Stimulated activated CD4-positive, alpha-beta T cell treated with anti-CD3 and anti-CD28 coated beads, Interleukin-15, amount 100 ng/mL, for 1 hour (primary cell): ENCODE data around the gene SLC5A3.

Source experiments
- DNase-seq, 2 donors: peaks; one replicate each; pipeline ENCODE4 v3.0.0-alpha.2; 2020; ENCODE audit warnings: low read depth in 1 of 2, low spot score in 1 of 2

The SLC5A3 gene

GRCh38 chr21:34073032-34073748 is at the start of gene SLC5A3, which contains the start of gene MRPS6:
Gene SLC5A3 (plus strand): TSS chr21:34073578. CDS start chr21:34095199, 21,621 bp downstream.
Gene MRPS6 (plus strand): TSS chr21:34073578. CDS start chr21:34073701, 123 bp downstream.
- DNase-seq = peak; percentile 54 to 65

GRCh38 chr21:34023691-34024373 is 49.5 kb upstream of the SLC5A3 start:
- no peak for DNase-seq

- DNase-seq = no peak
Observed at GRCh38 chr21:34024374-34024693, 49.0 kb upstream of the SLC5A3 start.

GRCh38 chr21:34027721-34028461 is 45.5 kb upstream of the SLC5A3 start:
- no peak for DNase-seq

GRCh38 chr21:34029743-34030528 is 43.4 kb upstream of the SLC5A3 start:
- peak in 1 of 2 donors; percentile 2 for DNase-seq

DNA sequence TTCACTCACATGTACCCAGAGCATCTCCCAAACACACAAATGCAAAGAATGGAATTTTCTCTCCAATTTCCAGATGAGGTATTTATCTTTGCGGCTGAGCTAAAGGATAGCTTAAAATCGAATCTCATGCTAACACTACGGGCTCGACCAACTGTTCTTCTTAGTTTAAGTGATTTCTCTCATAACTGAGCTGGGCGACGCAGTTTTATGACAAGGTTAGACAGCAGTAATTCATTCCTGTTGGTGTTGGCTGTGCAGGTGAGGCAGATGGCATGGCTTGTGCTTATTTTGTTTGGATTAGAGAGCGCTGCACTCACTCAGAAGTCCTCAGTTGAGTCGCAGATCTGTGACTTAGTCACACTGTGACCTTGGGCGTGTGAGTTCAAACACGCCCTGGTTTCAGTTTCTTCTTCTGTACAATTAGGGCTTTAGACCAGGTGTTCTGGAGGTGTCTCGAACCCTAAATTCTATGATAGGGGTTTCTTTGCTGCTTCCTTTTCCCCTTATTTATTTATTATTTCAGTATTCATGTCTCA is 41.5 kb upstream of the SLC5A3 start:
- DNase-seq = no peak

DNA sequence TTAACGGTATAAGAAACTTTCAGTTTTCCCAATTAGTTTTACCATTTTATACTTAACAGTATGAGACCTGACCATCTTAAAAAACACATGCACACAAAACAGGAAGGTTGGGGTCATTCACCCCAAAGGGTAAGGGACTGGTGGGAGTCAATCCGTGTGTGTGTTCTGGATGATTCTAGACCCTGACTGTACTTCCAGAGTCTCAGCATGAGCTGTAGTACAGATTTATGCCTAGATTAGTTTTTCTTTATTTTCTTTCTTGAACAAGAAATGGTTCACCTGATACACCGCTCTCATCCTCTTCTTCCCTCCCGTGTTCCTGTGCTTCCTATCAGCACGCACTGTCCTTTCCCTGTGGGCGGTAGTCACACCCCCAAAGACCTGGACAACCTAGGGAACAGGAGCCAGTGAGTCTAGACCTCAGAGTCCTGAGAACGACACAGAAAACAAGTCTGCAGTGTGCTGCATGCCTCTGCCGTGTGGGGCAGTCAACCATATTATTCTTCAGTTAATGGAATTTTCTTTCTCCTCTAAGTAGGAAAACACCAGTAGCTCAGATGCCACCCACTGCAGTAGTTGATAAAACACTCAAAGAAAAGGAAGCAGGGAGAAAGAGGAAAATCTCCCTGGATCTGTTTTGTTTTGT is 38.9 kb upstream of the SLC5A3 start:
- DNase-seq = no peak

DNA sequence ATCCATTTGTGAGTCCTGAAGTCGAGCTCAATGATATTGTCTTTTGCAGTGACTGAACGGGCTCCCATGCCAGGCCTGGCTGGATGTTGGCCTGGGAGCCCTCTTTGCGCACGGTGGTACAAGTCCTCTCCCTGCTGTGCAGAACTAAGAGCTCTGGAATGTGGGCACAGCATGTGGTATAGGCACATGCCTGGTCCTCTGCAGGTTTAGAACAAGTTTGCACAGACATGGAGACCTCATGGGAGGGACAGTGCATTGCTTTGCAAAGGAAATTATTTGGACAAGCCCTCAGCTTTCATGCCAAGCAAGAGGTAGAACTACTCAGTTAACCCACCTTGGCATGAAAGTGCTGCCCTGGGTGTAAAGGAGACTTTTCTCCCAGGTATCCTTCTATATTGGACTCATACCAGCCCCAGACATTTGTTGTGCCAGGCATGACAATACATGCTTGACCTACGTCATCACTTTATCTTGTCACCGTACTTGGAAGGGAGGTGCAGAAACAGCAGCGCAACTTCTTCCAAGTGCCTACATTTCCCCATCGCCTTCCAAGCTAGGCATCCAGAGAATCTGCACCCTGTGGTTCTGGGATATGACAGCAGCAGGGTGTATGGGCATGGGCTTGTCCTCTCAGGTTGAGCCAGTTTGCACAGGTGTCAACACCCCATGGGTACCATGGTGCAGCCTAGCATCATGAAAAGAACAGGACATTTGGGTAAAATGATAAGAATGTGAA is 37.6 kb upstream of the SLC5A3 start:
- DNase-seq = no peak

GRCh38 chr21:34037009-34037795 is 36.2 kb upstream of the SLC5A3 start:
- DNase-seq = no peak

DNA sequence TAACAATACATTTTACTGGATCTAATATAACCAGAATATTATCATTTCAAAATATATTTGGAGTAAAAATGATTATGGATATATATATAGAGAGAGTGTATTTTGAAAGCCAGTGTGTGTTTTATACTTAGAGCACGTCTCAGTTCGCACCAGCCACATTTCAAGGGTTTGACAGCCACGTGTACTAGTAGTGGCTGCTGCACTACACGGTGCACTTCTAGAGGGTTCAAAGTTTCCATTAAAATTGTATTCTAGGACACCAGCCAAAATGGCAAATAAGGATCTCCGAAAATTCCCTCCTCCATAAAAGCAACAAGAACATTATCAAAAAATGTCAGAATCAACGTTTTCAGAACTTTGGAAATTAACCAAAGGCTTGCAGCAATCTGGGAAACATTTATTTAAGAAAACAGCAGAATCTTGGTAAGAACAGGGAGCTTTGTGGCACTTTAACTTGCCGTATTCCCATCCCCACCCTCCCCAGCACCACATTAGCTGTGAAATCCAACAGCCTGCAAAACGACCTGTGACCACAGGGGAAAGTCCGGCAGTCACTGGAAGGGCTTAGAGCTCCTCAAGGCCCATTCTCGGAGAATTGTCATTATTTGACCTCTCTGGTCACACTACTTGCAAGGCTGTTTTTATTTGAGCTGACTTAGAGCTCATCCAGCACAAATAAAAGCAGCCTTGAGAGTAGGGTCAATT is 33.5 kb upstream of the SLC5A3 start:
- DNase-seq = no peak

DNA sequence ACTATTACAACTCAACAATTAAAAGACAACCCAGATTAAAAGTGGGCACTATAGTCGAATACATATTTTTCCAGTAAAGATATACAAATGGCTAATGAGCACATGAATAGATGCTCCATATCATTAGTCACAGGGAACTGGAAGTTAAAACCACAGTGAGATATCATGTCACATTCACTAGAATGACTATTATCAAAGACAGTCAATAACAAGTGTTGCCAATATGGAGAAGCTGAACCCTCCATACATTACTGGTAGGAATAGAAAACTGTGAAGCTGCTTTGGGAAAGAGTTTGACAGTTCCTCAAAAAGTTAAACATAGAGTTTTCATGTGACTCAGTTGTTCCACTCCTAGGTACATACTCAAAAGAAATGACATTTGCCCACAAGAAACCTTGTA is 30.6 kb upstream of the SLC5A3 start:
- DNase-seq = no peak

DNA sequence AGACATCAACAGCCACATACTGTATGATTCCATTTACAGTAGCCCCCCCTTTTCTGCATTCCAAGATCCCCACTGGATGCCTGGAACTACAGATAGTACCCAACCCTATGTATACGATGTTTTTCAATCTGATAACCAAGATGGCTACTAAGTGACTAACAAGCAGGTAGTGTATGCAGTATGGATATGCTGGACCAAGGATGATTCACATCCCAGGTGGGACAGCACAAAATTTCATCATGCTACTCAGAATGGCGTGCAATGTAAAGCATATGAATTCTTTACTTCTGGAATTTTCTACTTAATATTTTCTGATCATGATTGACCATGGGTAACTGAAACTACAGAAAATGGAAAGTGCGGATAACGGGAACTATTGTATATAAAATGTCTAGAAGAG is 30.0 kb upstream of the SLC5A3 start:
- no peak for DNase-seq

DNA sequence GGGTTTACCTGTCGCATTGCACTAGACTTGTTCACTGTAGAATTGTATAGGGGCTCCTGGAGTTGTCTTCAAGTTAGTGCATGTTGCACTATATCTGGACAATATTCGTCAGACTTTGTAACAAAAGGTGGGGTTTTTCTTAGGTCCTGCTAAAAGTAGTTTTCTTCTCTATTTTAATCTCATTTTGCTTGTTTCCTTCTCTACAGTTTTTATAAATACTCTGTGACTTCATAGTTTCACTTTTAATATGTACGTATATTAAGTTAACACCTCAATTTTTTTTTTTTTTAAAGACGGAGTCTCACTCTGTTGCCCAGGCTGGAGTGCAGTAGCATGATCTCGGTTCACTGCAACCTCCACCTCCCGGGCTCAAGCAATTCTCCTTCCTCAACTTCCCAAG is 26.5 kb upstream of the SLC5A3 start:
- DNase-seq = no peak

GRCh38 chr21:34047835-34048234 is 25.5 kb upstream of the SLC5A3 start:
- no peak for DNase-seq

GRCh38 chr21:34052171-34052570 is 21.2 kb upstream of the SLC5A3 start:
- DNase-seq = no peak

- DNase-seq = no peak
Observed at GRCh38 chr21:34054259-34054658, 19.1 kb upstream of the SLC5A3 start.

DNA sequence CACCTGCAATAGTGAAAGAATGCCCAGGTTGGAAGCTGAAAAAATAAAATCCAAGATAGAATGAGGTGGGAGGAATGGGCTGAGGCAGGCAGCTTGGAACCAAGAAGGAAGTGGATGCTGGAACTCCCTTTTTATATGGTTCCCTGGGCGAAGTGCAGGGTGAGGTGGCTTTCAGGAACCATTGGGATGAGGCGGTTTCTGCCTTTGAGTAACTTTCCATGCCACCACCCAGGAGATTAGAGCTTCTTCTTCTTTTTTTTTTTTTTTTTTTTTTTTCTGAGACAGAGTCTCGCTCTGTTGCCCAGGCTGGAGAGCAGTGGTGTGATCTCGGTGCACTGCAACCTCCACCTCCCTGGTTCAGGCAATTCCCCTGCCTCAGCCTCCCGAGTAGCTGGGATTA is 17.8 kb upstream of the SLC5A3 start:
- no peak for DNase-seq

- DNase-seq = no peak
Observed at GRCh38 chr21:34061983-34062382, 11.4 kb upstream of the SLC5A3 start.
